ENCODE measurements around the gene SERPINE2. TPM values are rescaled to one million over a fixed set of nuclear protein-coding genes. Genes with fewer than 3 reads are reported as not detected.
A peak's percentile ranks its signal among the peaks of the same experiment; 100 is the strongest.

Gene SERPINE2
- total RNA-seq, 2 experiments from 2014 or later, result 22.2 to 22.5 TPM

- Mint-ChIP-seq H3K4me1 (ENCODE audit: low read depth) (peaks cover 29% of the 10 kb centered on the region), H3K27ac (no peak overlapping the region), H3K36me3 (ENCODE audit: low read depth) (no peaks in the 10 kb centered on the region), H3K9me3 (ENCODE audit: insufficient read depth) (no peaks in the 10 kb centered on the region), H3K27me3 (ENCODE audit: low read depth) (peaks cover 45% of the 10 kb centered on the region), H3K4me3 (no peak overlapping the region)
- DNase-seq (no peak), ATAC-seq (no peak)
- ChIA-PET CTCF (no interaction called here), POLR2A (no interaction called here)
Measured at GRCh38 chr2:224040753-224041152, 1.7 kb upstream of the SERPINE2 start.

- H3K9me3 Mint-ChIP-seq (ENCODE audit: insufficient read depth), result no peaks in the 10 kb centered on the region
- no peak overlapping the region for H3K27ac Mint-ChIP-seq
- peak; percentile 9 for ATAC-seq
- peak overlapping the region; percentile 67 for H3K4me3 Mint-ChIP-seq
- no peaks in the 10 kb centered on the region for H3K36me3 Mint-ChIP-seq (ENCODE audit: low read depth)
- H3K4me1 Mint-ChIP-seq (ENCODE audit: low read depth), result peaks cover 29% of the 10 kb centered on the region
- ChIA-PET POLR2A (no interaction called here), CTCF (interaction anchor here (1.0 kb wide), 2 partner anchors 24 to 47 kb away, joined by 3 to 4 read pairs; no protein-coding TSS in a partner anchor)
- H3K27me3 Mint-ChIP-seq (ENCODE audit: low read depth), result peaks cover 45% of the 10 kb centered on the region
- no peak for DNase-seq
Measured at GRCh38 chr2:224039770-224040440, 819 bp upstream of the SERPINE2 start.

GRCh38 chr2:224038830-224039079 lies 331 bp downstream of the SERPINE2 start:
- ChIA-PET CTCF (interaction anchor here (0.9 to 5.2 kb wide), 3 partner anchors 25 to 68 kb away, joined by 3 to 34 read pairs (median 3); no protein-coding TSS in a partner anchor), POLR2A (no interaction called here)
- H3K27me3 Mint-ChIP-seq (ENCODE audit: low read depth), result peaks cover 38% of the 10 kb centered on the region
- no peak overlapping the region for H3K27ac Mint-ChIP-seq
- H3K4me3 Mint-ChIP-seq, result no peak overlapping the region
- DNase-seq (no peak), ATAC-seq (peak; percentile 48)
- H3K9me3 Mint-ChIP-seq (ENCODE audit: insufficient read depth), result no peaks in the 10 kb centered on the region
- H3K36me3 Mint-ChIP-seq (ENCODE audit: low read depth), result peaks cover 2% of the 10 kb centered on the region
- H3K4me1 Mint-ChIP-seq (ENCODE audit: low read depth), result peaks cover 32% of the 10 kb centered on the region

GRCh38 chr2:224038049-224038829 lies 847 bp downstream of the SERPINE2 start:
- H3K4me1 Mint-ChIP-seq (ENCODE audit: low read depth), result peaks cover 36% of the 10 kb centered on the region
- peaks cover 35% of the 10 kb centered on the region for H3K27me3 Mint-ChIP-seq (ENCODE audit: low read depth)
- POLR2A ChIA-PET, result no interaction called here
- peak overlapping the region; percentile 68 for H3K27ac Mint-ChIP-seq
- CTCF ChIA-PET, result interaction anchor here (0.9 to 5.2 kb wide), 2 partner anchors 44 to 68 kb away, joined by 3 to 34 read pairs; no protein-coding TSS in a partner anchor
- DNase-seq (peak; percentile 65), ATAC-seq (peak; percentile 70)
- H3K9me3 Mint-ChIP-seq (ENCODE audit: insufficient read depth), result no peaks in the 10 kb centered on the region
- peak overlapping the region; percentile 84 for H3K4me3 Mint-ChIP-seq
- peaks cover 2% of the 10 kb centered on the region for H3K36me3 Mint-ChIP-seq (ENCODE audit: low read depth)

- ATAC-seq (no peak), DNase-seq (no peak)
- POLR2A ChIA-PET, result no interaction called here
- H3K27me3 Mint-ChIP-seq (ENCODE audit: low read depth), result peaks cover 21% of the 10 kb centered on the region
- H3K27ac Mint-ChIP-seq, result no peak overlapping the region
- CTCF ChIA-PET, result interaction anchor here (1.4 to 5.2 kb wide), 3 partner anchors 11 to 43 kb away, joined by 3 to 34 read pairs (median 4); no protein-coding TSS in a partner anchor
- peaks cover 49% of the 10 kb centered on the region for H3K4me1 Mint-ChIP-seq (ENCODE audit: low read depth)
- no peaks in the 10 kb centered on the region for H3K9me3 Mint-ChIP-seq (ENCODE audit: insufficient read depth)
- peaks cover 11% of the 10 kb centered on the region for H3K36me3 Mint-ChIP-seq (ENCODE audit: low read depth)
- peak overlapping the region; percentile 52 for H3K4me3 Mint-ChIP-seq
Measured at GRCh38 chr2:224036731-224037361, 2.2 kb downstream of the SERPINE2 start.

- Mint-ChIP-seq H3K4me1 (ENCODE audit: low read depth) (peaks cover 44% of the 10 kb centered on the region), H3K27ac (no peak overlapping the region), H3K4me3 (no peak overlapping the region), H3K9me3 (ENCODE audit: insufficient read depth) (no peaks in the 10 kb centered on the region), H3K36me3 (ENCODE audit: low read depth) (peaks cover 17% of the 10 kb centered on the region), H3K27me3 (ENCODE audit: low read depth) (peaks cover 6% of the 10 kb centered on the region)
- no peak for ATAC-seq
- CTCF ChIA-PET, result no interaction called here
- no peak for DNase-seq
- POLR2A ChIA-PET, result no interaction called here
Measured at GRCh38 chr2:224034017-224034416, 5.1 kb downstream of the SERPINE2 start.

GRCh38 chr2:224033601-224034000 lies 5.5 kb downstream of the SERPINE2 start:
- CTCF ChIA-PET, result no interaction called here
- Mint-ChIP-seq H3K27ac (no peak overlapping the region), H3K9me3 (ENCODE audit: insufficient read depth) (no peaks in the 10 kb centered on the region), H3K4me1 (ENCODE audit: low read depth) (peaks cover 44% of the 10 kb centered on the region), H3K27me3 (ENCODE audit: low read depth) (peaks cover 6% of the 10 kb centered on the region), H3K36me3 (ENCODE audit: low read depth) (peaks cover 21% of the 10 kb centered on the region), H3K4me3 (no peak overlapping the region)
- POLR2A ChIA-PET, result no interaction called here
- ATAC-seq (no peak), DNase-seq (no peak)

- no peak for ATAC-seq
Measured at GRCh38 chr2:224032283-224032682, 6.8 kb downstream of the SERPINE2 start.

GRCh38 chr2:224031358-224031970 lies 7.6 kb downstream of the SERPINE2 start:
- no peaks in the 10 kb centered on the region for H3K9me3 Mint-ChIP-seq (ENCODE audit: insufficient read depth)
- peaks cover 45% of the 10 kb centered on the region for H3K4me1 Mint-ChIP-seq (ENCODE audit: low read depth)
- CTCF ChIA-PET, result no interaction called here
- DNase-seq (no peak), ATAC-seq (no peak)
- POLR2A ChIA-PET, result no interaction called here
- H3K36me3 Mint-ChIP-seq (ENCODE audit: low read depth), result peaks cover 24% of the 10 kb centered on the region
- no peak overlapping the region for H3K27ac Mint-ChIP-seq
- H3K4me3 Mint-ChIP-seq, result no peak overlapping the region
- H3K27me3 Mint-ChIP-seq (ENCODE audit: low read depth), result peaks cover 3% of the 10 kb centered on the region

More at GRCh38 chr2:224032283-224032682, 6.8 kb downstream of the SERPINE2 start:
- Mint-ChIP-seq H3K4me1 (ENCODE audit: low read depth) (peaks cover 44% of the 10 kb centered on the region), H3K4me3 (no peak overlapping the region), H3K36me3 (ENCODE audit: low read depth) (peaks cover 22% of the 10 kb centered on the region), H3K9me3 (ENCODE audit: insufficient read depth) (no peaks in the 10 kb centered on the region), H3K27me3 (ENCODE audit: low read depth) (peaks cover 5% of the 10 kb centered on the region), H3K27ac (no peak overlapping the region)
- ChIA-PET POLR2A (no interaction called here), CTCF (no interaction called here)
- DNase-seq, result no peak

GRCh38 chr2:224030786-224031185 lies 8.3 kb downstream of the SERPINE2 start:
- DNase-seq, result no peak
- no peak overlapping the region for H3K27ac Mint-ChIP-seq
- H3K36me3 Mint-ChIP-seq (ENCODE audit: low read depth), result peaks cover 29% of the 10 kb centered on the region
- no peak overlapping the region for H3K4me3 Mint-ChIP-seq
- H3K4me1 Mint-ChIP-seq (ENCODE audit: low read depth), result peaks cover 47% of the 10 kb centered on the region
- H3K27me3 Mint-ChIP-seq (ENCODE audit: low read depth), result peaks cover 3% of the 10 kb centered on the region
- ATAC-seq, result no peak
- ChIA-PET CTCF (no interaction called here), POLR2A (no interaction called here)
- H3K9me3 Mint-ChIP-seq (ENCODE audit: insufficient read depth), result no peaks in the 10 kb centered on the region

GRCh38 chr2:224029876-224030275 lies 9.2 kb downstream of the SERPINE2 start:
- no peak overlapping the region for H3K27ac Mint-ChIP-seq

GRCh38 chr2:224027931-224028330 lies 11.2 kb downstream of the SERPINE2 start:
- CTCF ChIA-PET, result interaction anchor here (3.8 kb wide), 1 partner anchor 34 kb away, joined by 15 read pairs; no protein-coding TSS in a partner anchor
- no peak for ATAC-seq
- Mint-ChIP-seq H3K4me1 (ENCODE audit: low read depth) (peaks cover 65% of the 10 kb centered on the region), H3K9me3 (ENCODE audit: insufficient read depth) (no peaks in the 10 kb centered on the region), H3K27ac (peak overlapping the region; percentile 97), H3K4me3 (no peak overlapping the region), H3K36me3 (ENCODE audit: low read depth) (peaks cover 30% of the 10 kb centered on the region), H3K27me3 (ENCODE audit: low read depth) (no peaks in the 10 kb centered on the region)
- DNase-seq, result no peak
- POLR2A ChIA-PET, result no interaction called here

More at GRCh38 chr2:224029876-224030275, 9.2 kb downstream of the SERPINE2 start:
- Mint-ChIP-seq H3K27me3 (ENCODE audit: low read depth) (peaks cover 3% of the 10 kb centered on the region), H3K4me3 (no peak overlapping the region), H3K4me1 (ENCODE audit: low read depth) (peaks cover 56% of the 10 kb centered on the region), H3K9me3 (ENCODE audit: insufficient read depth) (no peaks in the 10 kb centered on the region), H3K36me3 (ENCODE audit: low read depth) (peaks cover 32% of the 10 kb centered on the region)
- ATAC-seq (no peak), DNase-seq (no peak)
- CTCF ChIA-PET, result no interaction called here
- POLR2A ChIA-PET, result no interaction called here

Data from activated CD8-positive, alpha-beta T cell treated with anti-CD3 and anti-CD28 coated beads, Interleukin-2, amount 10 ng/mL, durations not matched to agents 7 days and 5 days (primary cell).